GM18505 (cell line): ENCODE data around the gene CHST11.

Experiments
- ATAC-seq: cut with Tn5 transposase; IDR thresholded peaks from one replicate; pipeline ENCODE4 v1.9.1; 2021; ENCODE audit not compliant: unreplicated experiment
- POLR2A ChIP-seq: IDR thresholded peaks from 4 replicates; pipeline ENCODE4 v1.6.1; 2011; ENCODE audit warnings: borderline replicate concordance; ENCODE audit not compliant: insufficient read depth, insufficient read length; ENCODE audit errors: extremely low read depth

The CHST11 gene

DNA sequence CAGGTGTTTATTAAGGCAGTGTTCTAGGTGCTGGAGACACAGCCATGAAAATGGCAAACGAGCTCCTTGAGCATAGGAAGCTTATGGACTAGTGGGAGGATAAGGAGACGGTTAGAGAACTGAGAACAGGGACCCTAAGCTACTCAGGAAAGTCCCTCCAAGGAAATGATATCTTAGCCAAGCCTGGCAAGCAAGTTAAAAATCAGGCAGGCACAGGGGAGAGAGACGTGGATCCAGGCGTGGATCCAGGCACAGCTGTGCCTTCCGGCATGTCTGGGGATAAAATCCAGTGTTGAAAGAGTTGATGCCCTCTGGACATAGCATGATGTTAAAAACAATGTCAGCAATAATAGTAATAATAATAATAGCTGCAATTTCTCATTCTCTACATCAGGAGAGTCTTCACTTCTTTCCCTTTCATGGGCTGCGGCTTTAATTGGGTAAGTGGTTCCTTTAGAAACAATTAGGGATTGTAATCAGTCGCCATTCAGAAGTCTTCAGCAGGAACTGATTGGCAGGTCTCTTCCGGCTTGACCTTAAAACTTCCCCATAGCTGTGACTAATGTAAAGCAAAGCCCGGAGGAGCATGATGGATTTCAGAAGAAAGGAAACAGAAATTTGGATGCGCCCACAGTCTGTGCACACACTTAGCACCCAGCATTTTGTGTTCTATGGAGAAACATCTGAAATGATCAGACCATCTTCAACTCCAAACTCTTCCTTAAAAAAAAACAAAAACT, 271.1 kb downstream of the CHST11 start:
- no peak for ATAC-seq
- TF ChIP-seq POLR2A: no peak

- TF ChIP-seq POLR2A: no peak
- ATAC-seq: no peak
Measured at GRCh38 chr12:104729091-104729490, 272.3 kb downstream of the CHST11 start.

DNA sequence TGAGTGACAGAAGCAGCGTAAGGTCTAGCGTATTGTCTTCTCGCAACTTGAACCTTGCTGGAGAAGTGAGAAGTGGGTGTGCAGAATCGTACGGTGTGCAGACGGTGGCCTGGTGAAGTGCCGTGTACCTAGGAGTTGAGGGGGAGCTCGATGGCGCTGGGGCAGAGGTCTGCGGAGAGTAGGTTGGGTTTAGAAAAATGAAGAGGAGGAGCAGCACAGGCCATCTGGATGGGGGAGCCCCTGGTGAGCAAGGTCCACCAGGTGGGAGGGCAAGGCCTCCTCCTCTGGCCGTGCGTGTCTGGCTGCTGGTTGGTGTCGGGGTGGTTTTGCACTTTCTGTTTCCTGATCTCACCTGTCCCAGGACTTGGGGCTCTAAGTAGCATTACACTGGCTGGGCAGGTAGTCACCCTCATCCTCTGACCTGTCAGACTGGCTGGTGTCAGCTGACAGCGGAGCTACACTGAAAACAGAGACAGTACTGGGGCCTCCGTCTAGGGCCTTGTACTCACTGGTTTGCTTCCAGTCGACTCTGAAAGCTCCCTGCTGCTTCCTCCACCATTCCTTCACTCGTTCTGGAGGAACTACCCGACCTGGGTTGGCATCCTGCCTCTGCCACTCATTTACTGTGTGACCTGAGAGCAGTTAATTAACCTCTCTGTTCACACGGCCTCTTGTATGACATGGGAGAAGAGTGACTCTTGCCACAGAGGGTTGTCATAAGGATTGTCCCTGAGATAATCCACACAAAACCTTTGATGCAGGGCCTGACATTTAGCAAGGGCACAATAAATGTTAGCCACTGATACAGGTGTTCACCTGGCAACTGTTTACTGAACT, 273.1 kb downstream of the CHST11 start:
- no peak for ATAC-seq
- TF ChIP-seq POLR2A: no peak

DNA sequence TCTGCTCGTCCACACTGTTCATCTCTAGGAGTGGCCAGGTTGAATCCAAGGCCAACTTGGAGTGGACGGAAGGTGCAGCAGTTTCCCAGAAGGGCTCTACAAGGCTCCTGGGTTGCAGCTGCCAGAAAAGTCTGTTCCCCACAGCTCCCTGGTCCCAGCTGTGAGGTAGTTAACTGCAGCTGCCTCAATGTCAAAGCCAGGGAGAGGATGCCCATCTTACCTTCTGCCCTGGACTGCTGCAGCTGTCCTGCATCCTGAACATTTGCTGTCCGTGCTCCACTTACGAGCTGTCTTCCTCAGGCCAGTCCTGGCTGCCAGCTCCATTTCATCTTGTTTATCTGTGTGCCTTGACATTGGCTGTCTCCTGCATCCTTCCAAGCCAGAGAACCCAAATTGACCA, 274.0 kb downstream of the CHST11 start:
- TF ChIP-seq POLR2A: no peak
- no peak for ATAC-seq

DNA sequence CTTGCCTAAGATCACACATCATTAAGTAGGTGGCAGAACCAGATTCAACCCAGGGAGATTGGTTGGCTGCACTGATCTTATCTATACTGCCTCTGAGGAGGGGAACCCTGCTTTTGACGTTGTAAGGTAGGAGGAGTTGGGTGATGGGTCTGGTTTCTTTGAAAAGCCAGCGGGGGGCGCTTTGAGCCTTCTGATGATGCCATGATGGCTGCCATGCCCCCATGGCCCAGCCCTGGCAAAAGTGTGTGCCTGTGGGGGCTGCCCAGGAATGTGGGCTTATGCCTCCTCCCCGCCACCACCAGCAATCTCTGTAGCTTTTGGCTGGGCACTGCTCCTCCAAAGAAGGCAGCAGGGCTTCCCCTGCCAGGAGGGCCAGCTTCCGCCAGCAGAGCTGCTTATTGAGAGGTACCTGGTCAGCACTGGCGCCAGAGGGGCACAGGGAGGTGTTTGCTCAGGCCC, 277.0 kb downstream of the CHST11 start:
- no peak for TF ChIP-seq POLR2A
- ATAC-seq: no peak

DNA sequence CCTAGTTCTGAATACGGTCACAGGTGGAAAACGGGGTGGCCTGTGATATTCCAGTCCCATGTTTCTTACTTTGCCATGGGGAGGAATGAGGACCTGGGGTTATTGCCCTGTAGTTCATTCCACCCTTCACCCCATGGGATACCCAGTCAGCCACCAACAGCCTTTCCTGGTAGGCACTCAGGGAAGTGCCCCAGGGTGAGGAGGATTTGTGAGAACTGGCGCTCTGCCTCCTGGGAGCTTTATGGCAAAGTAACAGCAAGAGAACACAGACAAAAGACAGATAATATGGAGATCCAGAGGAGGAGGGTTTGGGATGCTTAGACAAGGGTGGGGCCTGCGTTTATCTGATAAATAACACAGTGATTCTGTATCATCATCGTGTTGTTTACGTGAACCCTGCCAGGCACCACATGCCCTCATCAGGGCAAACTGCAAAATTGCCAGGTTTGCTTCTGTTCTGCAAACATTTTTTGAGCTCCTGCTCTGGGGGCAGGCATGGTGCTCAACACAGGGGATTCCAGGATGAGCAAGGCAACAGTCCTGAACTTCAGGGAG, 277.9 kb downstream of the CHST11 start:
- no peak for TF ChIP-seq POLR2A
- no peak for ATAC-seq

GRCh38 chr12:104735801-104736200, 279.1 kb downstream of the CHST11 start:
- no peak for TF ChIP-seq POLR2A
- ATAC-seq: no peak

- no peak for ATAC-seq
- no peak for TF ChIP-seq POLR2A
Measured at GRCh38 chr12:104736307-104736706, 279.6 kb downstream of the CHST11 start.

- TF ChIP-seq POLR2A: no peak
- no peak for ATAC-seq
Measured at GRCh38 chr12:104737113-104737512, 280.4 kb downstream of the CHST11 start.

GRCh38 chr12:104737791-104738301, 281.1 kb downstream of the CHST11 start:
- TF ChIP-seq POLR2A: no peak
- no peak for ATAC-seq

DNA sequence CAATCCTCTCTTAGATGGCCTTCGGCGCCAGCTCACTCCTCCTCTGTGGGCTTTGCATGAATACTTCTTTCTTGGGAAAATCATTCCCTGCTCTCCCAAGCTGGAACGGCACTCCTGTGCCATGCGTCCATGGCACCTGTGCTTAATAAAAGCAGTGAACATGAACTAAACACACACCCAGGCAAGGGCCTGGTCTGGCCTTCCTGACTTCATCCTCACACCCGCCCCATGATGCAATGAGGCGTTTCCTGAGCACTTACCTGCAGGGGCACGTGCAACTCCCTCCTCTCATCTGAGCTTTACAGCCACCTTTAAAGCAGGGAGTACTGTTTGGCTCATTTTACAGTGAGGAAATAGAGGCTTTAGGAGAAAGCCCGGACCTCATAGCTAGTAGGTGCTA, 281.6 kb downstream of the CHST11 start:
- no peak for TF ChIP-seq POLR2A

DNA sequence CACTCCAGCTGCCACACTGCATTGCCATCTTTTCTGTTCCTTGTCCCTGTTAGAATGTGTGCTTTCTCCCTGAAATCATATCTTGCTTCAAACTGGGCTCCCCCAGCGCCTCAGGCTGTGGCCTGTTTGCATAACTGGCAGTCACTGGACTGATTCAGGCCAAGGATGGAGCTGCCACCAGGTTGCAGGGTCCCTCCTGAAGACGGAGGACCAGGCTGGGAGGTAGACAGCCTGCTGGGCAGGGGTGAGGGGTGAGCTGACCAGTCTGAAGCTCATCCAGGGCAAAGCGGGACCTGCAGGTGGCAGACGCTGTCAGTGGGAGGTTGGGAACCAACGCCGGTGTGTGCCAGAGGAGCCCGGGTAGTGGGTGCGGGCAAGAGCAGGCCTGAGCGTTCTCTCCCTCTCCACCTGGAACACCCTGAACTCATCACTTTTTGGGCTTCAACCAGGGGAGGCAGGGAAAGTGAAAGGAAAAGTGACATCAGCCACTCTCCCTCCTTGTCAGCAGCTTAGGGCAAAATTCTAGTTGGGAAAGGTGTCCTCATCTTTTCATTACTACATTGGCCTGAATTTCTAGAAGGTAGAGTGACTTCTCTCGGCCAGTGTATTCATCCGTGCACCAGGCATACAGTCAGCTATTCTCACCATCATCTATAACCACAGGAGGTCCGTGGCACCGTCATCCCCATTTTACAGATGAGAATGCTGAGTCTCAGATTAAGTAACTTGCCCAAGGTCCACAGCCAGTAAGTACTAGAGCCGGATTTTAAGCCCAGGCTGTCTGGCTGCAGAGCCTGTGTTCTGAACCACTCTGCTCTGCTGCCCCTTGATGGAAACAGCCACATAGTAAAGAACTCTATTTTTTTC, 282.3 kb downstream of the CHST11 start:
- no peak for TF ChIP-seq POLR2A
- no peak for ATAC-seq

More for the DNA sequence above, 281.6 kb downstream of the CHST11 start:
- ATAC-seq: no peak
